Measurements from ENCODE around the gene SCN8A.

The SCN8A gene

DNA sequence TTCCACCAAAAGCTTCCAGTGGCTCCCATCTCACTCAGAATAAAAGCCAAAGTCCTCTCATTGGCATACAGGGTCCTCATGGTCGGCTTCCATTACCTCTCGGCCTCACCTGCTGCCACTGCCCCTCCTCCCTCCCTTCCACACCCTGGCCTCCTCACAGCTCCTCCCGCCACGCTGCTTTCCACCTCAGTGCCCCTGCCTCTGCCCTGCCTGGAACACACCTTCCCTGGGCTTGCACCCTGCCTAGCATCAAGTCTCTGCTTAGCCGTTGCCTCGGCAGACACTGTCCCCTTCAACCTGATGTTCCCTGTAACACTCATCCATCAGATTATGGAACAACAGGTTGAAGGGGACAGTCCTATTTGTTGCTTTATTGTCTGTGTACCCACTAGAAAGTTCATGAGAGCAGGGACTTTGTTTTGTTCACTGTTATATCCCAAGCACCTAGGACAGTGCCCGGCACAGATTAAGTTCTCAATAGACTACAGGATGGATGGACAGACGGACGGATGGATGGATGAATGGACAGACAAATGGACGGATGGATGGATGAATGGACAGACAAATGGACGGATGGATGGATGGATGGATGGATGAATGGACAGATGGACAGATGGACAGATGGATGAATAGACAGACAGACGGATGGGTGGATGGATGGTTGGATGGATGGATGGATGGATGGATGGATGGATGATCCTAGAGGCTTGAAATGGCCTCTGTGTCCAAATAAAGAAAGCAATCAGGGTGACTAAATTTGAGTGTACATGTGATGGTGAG is 242.6 kb downstream of the SCN8A start:
- DNase-seq (ENCODE audit: low read depth in 2 of 2): no peak

DNA sequence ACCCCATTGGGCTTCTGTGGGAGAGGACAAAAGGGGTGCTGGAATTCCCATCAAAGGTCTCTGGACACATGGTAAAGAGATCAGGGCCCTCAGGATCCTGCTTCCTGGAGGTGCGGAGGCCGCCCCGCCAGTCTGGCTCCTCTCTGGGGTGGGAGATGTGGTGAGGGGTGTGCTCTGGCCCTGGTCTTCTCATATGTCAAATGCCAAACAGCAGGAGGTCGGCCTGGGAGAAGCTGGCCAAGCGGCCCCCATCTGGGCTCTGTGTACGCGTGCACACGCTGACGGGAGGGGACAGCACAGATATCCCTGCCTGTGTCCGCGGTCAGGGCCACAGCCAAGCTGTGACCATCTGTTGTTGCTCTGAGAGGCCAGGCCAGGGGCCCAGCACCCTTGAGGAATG is 243.4 kb downstream of the SCN8A start:
- DNase-seq (ENCODE audit: low read depth in 2 of 2): no peak

DNA sequence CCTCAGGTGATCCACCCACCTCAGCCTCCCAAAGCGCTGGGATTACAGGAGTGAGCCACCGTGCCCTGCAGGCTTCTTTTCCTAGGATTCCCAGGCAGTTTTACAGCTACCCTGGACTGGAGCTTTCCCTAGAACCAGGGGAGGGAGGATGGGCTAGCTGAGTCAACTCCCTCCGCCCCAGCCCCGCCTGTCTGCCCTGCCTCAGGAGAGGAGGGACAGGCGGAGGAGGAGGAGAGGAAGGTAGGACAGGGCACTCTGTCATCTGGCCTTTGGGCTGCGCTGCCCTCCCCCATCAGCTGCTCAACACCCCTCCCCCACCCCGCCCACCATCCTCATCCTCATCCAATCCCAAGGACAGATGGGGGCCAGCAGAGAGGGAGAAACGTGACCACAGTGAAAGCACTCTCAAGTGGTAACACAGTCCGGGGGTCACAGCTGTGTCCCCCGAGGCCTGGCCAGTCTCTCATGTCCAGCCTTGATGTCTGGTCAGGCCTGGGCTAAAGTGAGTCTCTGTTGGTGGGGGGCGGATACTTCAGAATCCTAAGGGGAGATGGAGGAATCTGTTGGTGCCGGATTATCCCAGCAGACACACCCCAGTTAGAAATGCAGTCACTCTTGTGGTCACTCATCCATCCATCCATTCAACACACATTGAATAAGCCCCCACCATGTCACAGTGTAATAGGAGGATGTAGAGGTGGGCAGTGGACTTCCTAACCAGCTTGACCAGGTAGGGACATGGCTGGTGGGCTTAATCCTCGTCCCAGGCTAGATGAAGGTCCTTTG is 245.2 kb downstream of the SCN8A start:
- no peak for DNase-seq (ENCODE audit: low read depth in 2 of 2)

DNA sequence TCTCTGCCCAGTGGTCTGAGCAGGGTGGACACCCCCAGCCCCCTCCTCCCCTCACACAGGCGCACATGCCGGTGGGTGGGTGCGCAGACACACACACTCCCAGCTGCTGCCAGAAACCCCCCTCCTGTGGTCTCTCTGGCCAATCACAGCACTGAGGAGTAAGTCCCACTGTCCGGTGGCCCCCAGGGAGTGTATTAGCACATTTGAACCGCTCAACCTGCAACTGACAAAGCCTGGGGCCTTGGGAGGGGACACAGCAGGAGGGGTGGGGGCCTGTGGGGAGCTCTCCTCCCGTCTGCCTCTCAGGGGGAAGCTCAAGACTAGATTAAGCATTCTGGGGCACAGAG is 245.8 kb downstream of the SCN8A start:
- DNase-seq (ENCODE audit: low read depth in 2 of 2): no peak

DNA sequence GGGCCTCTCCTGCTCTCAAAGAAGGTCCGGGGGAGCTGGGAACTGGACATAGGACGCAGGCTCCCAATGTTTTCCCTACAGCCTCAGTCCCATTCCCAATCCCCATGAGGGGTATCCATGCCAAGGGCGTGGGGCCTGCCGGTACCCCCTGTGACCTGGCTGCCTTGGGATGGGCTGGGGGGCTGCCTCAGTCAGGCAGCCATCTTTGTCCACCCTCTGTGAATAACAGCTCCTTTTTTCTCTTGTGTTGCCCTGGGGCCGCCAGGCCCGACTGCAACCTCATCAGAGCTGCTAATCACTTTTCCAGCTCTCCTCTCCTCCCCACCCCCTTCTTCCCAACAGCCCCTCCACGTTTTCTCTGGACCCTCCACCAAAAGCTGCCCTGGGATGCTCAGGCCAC is 246.3 kb downstream of the SCN8A start:
- DNase-seq (ENCODE audit: low read depth in 2 of 2): no peak

DNA sequence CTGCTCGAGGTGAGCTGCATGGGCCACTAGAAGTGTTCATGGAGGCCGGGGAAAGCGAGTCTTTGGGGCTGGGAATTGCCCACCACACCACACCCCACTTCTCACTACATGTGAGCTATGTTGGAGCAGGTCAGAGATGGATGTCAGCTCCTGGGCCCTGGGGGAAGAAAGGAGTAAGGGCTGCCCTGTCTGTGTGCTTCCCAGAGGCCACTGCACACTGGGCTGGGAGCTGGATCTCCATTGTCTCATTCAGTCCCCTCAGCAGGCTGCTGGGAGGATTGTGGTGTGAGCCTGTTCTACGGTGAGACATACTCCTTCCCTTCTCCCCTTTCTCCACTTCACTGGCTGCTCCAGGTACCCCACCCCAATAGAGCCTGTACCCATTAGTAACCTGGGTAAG is 247.0 kb downstream of the SCN8A start:
- DNase-seq (ENCODE audit: low read depth in 2 of 2): no peak

DNA sequence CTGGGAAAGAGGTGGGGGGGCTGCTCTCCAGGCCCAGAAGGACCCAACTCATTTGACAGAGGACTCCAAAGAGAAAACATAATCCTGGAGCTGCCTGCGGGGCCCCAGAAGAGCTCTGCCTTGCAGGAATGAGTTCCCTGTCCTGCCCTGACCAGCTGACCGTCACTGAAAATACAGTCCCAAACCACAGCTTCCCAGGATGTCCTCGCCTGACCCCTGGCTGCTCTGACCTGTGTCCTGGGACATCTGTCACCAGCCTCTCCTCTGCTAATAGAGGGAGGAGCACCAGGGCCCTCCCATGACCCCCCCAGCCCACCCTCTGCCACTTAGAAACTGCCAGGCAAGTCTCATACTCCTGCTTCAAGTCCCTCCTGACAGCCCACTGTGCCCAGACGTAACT is 247.7 kb downstream of the SCN8A start:
- DNase-seq (ENCODE audit: low read depth in 2 of 2): no peak

DNA sequence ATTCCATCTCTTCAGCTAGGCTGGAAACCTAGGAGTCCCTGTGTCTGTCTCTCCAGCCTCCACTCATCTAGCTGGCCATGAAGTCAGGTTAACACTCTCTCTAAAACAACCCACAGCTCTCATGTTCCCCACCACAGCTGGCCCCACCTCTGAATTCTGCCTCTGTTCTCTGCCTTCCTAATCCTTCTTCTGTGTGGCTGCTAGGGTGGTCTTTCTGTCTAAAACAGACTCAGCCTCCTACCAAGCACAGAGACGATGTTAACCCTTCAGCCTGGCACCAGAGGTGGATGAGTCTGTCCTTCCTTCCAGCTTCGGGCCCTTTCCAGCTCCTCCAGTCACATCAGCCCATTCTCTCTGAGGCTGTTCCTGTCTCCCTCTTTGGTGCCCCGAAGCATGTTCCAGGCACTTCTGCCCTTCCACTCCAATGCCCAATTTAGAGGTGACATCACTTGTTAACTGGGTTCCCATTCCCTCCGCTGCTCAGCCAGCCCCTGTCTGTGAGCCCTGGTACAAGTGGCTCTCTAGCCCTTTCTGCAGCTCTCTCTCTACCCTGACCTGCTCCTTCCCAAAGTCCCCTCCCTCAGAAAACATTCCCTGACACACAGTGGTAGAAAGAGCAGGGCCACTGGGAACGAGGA is 248.4 kb downstream of the SCN8A start:
- no peak for DNase-seq (ENCODE audit: low read depth in 2 of 2)

DNA sequence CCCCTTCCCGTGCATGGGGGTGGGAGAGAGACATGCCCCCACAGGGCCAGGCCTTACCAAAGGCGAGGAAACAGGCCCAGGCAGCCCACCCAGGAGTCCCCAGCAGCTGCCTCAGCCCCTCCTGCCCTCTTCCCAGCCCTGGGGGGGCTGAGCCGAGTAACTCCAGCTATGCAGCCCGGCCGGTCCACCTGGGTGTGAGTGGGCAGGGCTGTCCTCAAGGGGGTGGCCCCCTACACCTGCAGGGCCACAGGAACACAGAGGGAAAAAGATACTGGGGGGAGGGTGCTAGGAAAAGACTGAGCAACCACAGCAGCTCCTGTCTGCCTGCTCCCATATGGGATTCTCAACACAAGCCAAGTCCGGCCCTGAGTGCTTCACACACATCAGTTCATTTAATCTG is 249.9 kb downstream of the SCN8A start:
- DNase-seq (ENCODE audit: low read depth in 2 of 2): no peak

DNA sequence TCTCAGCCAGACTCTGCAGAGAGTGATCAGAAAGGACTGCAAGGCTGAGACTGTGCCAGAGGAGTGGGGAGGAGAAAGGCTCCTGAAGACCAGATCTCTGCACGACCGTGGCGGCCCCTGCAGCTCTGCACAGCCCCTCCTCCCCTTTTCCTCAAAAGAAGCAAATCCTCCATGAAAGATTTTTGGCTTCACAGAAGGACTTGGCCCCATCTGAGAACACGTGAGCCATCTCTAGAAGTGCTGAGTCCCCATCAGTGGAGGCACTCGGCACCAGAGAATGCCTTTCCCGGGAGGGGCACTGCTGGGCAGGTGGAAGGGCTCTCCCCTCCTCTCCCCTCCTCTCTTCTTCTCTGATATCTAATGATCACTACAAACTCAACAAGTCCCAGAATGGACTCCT is 250.7 kb downstream of the SCN8A start:
- DNase-seq (ENCODE audit: low read depth in 2 of 2): no peak

DNA sequence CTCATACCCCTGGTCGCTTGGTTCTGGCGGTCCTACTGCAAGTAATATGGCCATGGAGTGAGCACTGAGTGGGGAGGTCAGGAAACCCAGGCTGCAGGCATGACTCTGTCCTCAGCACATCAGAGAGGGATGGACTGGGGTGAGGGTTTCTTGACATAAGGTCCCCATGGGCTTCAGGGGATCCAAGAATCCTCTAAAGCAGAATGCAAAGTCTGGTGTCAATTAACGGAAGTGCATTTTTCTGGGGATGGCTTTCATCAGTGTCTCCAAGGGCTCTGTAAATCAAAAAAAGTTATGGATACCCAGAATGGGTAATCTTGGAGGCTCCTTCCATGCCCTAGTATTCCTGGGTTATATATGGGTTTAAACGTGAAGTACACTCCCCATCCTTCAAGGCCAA is 253.8 kb downstream of the SCN8A start:
- no peak for DNase-seq (ENCODE audit: low read depth in 2 of 2)

DNA sequence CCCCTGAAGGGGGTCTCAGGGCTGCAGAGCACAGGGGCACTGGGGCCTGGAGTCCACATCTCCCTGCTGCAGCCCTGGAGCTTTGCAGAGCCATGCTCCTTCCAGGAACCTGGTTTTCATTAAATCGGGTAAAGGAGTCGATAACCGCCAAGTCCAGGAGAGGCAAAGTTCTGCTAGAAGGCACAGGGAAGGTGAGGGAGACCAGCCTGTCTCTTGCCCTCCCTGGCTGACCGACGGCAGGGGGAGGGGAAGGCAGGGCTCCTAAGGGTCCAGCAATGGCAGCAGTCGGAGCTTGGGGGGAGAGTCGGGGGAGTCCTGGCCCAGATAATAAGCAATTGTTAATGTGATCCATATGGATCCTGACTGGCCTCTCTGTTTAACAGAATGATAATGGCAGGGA is 254.4 kb downstream of the SCN8A start:
- no peak for DNase-seq (ENCODE audit: low read depth in 2 of 2)

DNA sequence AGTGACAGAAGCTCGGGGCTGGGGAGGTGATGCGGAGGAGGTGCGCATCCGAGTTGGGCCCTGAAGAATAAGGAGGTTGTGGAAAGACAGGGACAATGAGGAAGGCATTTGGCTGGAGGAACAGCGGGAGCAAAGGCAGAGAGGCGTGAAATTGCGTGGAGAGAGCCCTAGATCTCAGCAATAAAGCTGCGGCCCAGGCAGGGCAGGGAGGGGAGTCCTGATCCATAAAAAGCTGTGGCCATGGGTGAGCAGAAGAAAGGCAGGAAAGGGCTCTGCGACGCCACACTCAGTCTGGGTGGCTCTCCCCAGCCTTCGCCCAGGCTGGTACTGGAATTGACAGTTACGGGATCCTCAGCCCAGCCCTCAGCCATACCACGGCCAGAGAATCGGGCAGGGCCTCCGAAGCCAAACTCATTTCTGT is 255.2 kb downstream of the SCN8A start:
- DNase-seq (ENCODE audit: low read depth in 2 of 2): no peak

DNA sequence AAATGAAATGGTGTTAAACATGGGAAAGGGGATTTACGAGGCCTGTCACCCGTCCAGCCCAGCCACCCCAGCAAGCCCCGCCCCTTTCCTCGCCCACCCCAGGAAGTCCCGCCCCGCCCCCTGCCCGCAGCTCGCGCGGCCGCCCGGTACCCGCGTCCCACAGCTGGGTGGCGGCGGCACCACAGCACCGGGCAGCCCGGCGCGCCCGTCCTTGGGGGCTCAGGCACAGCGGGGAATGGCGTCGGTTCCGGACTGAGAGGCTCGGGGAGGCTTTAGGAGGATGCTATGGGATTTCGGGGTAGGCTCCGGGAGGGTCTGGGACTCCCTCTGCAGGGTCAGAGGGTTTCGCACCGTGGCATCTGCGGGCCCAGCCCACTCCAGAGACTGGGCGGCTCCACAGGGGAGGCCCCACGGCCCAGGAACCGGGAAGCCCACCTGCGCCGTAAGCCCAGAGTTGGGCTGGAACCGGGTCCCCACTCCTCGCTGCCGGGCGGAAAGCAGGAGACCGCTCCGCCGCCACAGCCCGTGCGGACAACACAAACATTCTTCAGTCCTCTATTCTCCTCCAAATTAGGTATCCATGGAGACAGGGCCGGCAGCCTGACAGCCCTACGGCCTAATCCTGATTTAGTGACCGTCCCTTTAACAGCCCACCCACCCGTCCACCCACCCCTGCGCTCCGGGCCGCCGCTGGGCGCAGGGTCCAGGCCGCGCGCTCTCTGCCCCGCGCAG is 256.0 kb downstream of the SCN8A start:
- peak in 1 of 2 donors; percentile 39 for DNase-seq (ENCODE audit: low read depth in 2 of 2)

DNA sequence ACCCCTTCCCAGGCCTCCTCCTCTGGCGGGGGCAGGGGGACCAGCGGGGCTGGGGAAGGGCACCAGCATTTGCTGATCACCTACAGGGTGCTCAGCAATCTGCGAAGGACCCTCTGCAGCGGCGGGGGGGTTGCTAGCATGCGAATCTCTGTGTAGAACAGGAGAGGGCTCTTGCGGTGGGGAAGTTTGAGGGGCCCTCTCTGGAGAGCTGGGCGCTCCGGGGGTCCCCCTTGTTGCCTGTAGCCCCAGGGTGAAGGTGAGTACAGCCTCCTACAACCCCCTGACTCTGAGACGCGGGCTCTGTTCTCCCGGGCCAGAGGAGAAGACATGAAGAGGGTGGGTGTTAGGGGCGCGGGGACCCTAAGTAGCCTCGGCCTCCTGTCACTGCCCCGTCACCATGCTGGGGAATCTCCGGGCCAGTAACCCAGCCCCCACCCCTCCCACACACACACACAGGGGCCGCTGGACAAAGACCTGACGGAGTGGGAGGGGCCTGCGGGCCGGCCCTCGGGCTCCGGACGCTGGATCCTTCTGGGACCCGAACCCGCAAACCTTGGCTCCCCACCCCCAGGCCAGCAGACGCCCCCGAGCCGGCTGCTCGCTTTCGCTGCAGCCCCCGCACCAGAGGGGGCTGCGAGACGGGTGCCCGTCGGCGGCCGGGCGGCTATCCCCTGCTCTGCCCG is 256.8 kb downstream of the SCN8A start:
- no peak for DNase-seq (ENCODE audit: low read depth in 2 of 2)

DNA sequence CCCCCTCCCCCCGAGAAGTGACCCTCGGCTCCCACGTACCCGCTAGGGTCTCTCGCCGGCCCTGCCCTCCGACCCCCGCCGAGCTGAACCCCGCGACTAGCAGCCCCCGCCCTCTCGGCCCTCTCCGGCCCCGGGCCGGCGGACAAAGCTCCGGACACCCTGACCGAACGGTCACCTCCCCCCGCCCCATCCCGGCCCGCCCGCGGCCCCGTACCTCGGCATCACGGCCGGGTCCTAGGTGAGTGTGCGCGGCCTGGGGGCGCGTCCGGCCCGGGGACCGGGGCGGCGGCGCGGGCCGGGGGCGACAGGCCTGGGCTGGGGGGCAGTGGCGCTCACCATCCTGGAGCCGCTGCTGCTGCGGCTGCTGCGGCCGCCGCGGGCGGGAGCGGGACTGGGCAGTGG is 257.3 kb downstream of the SCN8A start, which contains the start of gene FIGNL2:
Gene FIGNL2 (minus strand): TSS at position 393 of the 402 bp plus-strand sequence. CDS start 26,305 bp downstream, outside the sequence.
- no peak for DNase-seq (ENCODE audit: low read depth in 2 of 2)

DNA sequence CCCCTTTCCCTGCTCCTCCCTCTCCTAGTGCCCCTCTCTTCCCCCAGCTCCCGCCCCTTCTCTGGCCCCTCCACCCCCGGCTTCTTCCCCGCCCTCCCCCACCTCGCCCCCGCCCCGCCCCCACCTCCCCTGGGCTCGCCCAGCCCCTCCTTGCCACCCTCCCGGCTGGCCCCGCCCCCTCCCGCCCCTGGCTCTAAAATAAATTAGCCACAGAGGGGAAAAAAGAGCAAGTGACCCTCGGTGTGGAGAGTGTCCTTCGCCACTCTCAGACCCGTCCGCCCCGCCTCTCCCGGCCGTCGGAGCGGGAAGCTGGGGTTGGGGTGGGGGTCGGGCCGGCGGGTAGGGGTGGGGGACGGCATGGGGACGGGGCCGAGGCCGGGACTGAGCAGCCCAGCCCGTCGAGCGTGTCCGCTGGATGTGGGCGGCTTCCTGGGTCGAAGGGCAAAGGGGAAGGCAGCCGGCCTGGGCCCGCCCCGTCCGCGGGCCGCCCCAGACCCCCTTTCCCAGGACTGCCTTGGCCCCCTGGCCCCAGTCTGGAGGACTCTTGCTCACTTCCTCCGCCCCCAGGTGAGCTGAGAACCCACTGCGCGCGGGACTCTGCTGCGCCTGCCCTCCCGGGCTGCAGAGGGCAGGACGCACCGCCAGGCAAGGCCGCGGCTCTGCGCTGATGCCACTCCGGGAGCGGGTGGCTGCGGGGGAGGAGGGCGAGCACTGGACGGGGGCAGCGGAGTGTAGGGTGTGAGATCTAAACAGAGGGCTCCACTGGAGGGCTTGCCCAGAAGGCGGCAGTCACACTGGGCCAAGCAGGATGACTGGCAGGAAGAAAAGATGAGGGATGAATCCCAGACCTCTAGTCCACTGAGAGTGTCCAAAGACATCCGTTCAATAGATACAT is 258.1 kb downstream of the SCN8A start:
- DNase-seq (ENCODE audit: low read depth in 2 of 2): no peak

DNA sequence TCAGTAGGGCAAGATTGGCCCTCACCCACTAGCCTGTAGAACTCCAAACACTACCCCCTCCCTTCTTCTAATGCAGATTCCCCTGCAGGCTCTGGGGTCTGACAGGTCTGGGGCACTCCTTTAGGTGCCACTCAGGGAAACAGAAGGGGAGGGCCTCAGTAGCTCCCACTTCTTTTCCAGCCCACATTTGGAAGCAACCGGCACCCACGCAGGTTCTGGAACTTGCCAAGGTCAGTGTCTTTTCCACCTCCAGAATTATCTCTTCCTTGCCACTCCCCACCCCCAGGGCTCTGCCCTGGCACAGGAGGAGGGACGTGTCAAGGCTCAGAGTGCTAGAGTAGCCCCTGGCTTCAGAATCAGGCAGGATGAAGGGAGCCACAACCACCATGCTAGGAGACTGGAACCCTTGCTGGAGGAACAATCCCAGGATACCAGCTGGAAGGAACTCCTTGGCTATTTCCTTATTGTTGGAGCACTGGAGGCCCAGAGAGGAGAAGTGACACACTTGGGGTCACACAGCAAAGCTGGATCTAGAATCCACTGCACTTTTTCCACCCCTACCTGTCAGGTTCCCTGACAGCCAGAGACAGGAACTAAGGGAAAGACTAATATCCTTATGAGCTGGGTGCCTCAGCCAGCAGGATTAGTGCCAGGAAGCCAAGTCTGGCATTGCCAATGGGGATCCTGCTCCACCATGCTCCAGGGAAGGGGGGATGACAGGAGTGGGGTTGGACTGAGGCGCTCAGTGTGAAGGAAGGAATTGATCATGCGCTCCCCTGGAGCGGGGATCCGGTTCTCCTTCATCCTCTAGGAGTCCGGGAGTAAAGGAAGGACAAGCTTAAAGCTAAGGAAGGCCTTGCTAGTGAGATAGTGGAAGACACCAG is 259.3 kb downstream of the SCN8A start:
- DNase-seq (ENCODE audit: low read depth in 2 of 2): no peak

DNA sequence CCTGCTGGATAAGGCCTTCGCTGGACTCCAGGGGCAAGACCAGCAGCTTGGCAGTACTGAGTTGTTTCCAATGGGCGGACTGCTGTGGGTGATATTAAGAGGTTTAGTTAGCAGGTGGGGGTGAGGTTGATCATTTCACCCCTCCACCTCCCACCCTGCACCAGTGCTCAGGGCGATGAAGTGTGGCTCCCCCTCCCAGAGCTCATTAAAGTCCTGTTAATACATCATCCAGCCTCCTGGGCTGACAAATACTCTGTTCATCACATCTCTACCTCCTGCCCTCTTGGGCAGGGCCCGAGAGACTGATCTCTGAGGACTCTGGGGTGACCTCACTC is 259.9 kb downstream of the SCN8A start:
- no peak for DNase-seq (ENCODE audit: low read depth in 2 of 2)
